GM23248 (cell line): ENCODE results near the gene RAB40A. TPM values are rescaled to one million over a fixed set of nuclear protein-coding genes. Genes with fewer than 3 reads are reported as not detected.

Experiments
- DNase-seq: peaks from one replicate; pipeline ENCODE4 v3.0.0-alpha.2; 2015
- H2AFZ ChIP-seq: fragments of 200-600 bp; sonication (generic); 2 replicates; pipeline ENCODE4 v1.6.1; 2016; ENCODE audit warnings: antibody characterized with exemption
- H3F3A ChIP-seq: fragments of 200-600 bp; sonication (generic); 2 replicates; pipeline ENCODE4 v1.6.1; 2016; ENCODE audit warnings: mild to moderate bottlenecking, antibody characterized with exemption, mixed run types; ENCODE audit not compliant: insufficient read depth
- H3K27ac ChIP-seq: fragments of 200-600 bp; sonication (generic); 2 replicates; pipeline ENCODE4 v1.5.1; 2016; ENCODE audit warnings: mild to moderate bottlenecking
- H3K27me3 ChIP-seq: fragments of 200-600 bp; sonication (generic); replicated peaks from 2 replicates; pipeline ENCODE4 v1.6.1; 2016; ENCODE audit warnings: mild to moderate bottlenecking; ENCODE audit not compliant: insufficient read depth
- H3K36me3 ChIP-seq: fragments of 200-600 bp; sonication (generic); 2 replicates; pipeline ENCODE4 v1.6.1; 2016; ENCODE audit warnings: low read depth, mild to moderate bottlenecking
- H3K4me1 ChIP-seq: fragments of 200-600 bp; sonication (generic); 2 replicates; pipeline ENCODE4 v1.6.1; 2016; ENCODE audit warnings: mild to moderate bottlenecking; ENCODE audit not compliant: insufficient read depth
- H3K4me2 ChIP-seq: fragments of 200-600 bp; sonication (generic); one replicate; pipeline ENCODE4 v1.6.1; 2016; ENCODE audit warnings: mild to moderate bottlenecking; ENCODE audit not compliant: unreplicated experiment
- H3K4me3 ChIP-seq: fragments of 200-600 bp; sonication (generic); 2 replicates; pipeline ENCODE4 v1.5.1; 2016; ENCODE audit warnings: mild to moderate bottlenecking
- H3K79me2 ChIP-seq: fragments of 200-600 bp; sonication (generic); 2 replicates; pipeline ENCODE4 v1.6.1; 2016; ENCODE audit warnings: mild to moderate bottlenecking; ENCODE audit not compliant: insufficient read depth
- H3K9ac ChIP-seq: fragments of 200-600 bp; sonication (generic); 2 replicates; pipeline ENCODE4 v1.6.1; 2016; ENCODE audit warnings: mild to moderate bottlenecking
- H3K9me2 ChIP-seq: fragments of 200-600 bp; sonication (generic); 2 replicates; pipeline ENCODE4 v1.6.1; 2016; ENCODE audit warnings: mixed run types, mild to moderate bottlenecking, moderate library complexity; ENCODE audit not compliant: insufficient read depth
- H3K9me3 ChIP-seq: fragments of 200-600 bp; sonication (generic); one replicate; pipeline ENCODE4 v1.6.1; 2017; ENCODE audit warnings: low read depth
- H4K20me1 ChIP-seq: fragments of 200-600 bp; sonication (generic); 2 replicates; pipeline ENCODE4 v1.6.0; 2016; ENCODE audit not compliant: insufficient read depth
- EZH2 ChIP-seq: fragments of 200-600 bp; sonication (generic); IDR thresholded peaks from 2 replicates; pipeline ENCODE4 v1.6.1; 2018; ENCODE audit warnings: antibody characterized with exemption, mild to moderate bottlenecking; ENCODE audit not compliant: insufficient read depth, poor library complexity, severe bottlenecking
- EZH2phosphoT487 ChIP-seq: fragments of 200-600 bp; sonication (generic); IDR thresholded peaks from 2 replicates; pipeline ENCODE4 v1.6.1; 2018; ENCODE audit warnings: antibody characterized with exemption, moderate library complexity, mild to moderate bottlenecking, low read depth; ENCODE audit not compliant: insufficient read depth
- WGBS, 2 experiments: methylation state at CpG; one replicate each; pipeline ENCODE4 v1.1.6; 2015 to 2017; ENCODE audit warnings: low lambda C conversion rate in 2 of 2, low coverage in 1 of 2; ENCODE audit errors: missing lambda C conversion rate in 2 of 2; 5-methylcytosine and 5-hydroxymethylcytosine counted together
- in situ Hi-C: fragments of 300-500 bp; cut with MboI; formaldehyde crosslinking; loops from 2 replicates; pipeline ENCODE4 v1.15.0; 2020
- polyA plus RNA-seq: library from polyadenylated mRNA; unstranded; fragments of >200 nt; fragmentation: Nextera tagmentation; extraction: Ambion mirVana; gene quantifications from 2 replicates; pipeline ENCODE4 v1.2.1, GENCODE V29; 2016
- total RNA-seq: library from RNA; depleted of rRNA; stranded (reverse); fragments of >200 nt; shearing (Covaris generic); gene quantifications from 2 replicates; pipeline ENCODE4 v1.2.3, GENCODE V29; 2014

RAB40A gene
- total and polyA plus RNA-seq, 2 experiments from 2014 or later: 0.34 TPM; not detected in 1

- DNase-seq: peak; percentile 51
- 2 to 9% methylated on average over 10 to 15 of the region's 15 CpGs for WGBS, 2 experiments
- H3K79me2 ChIP-seq: no peaks in the 10 kb centered on the region
- peak overlapping the region; percentile 57 for H3K9ac ChIP-seq
- H3K4me3 ChIP-seq: peak overlapping the region; percentile 62
- H4K20me1 ChIP-seq: no peaks in the 10 kb centered on the region
- H3K36me3 ChIP-seq: no peaks in the 10 kb centered on the region
- H2AFZ ChIP-seq: peak overlapping the region; percentile 84
- peaks cover 17% of the 10 kb centered on the region; the same call in 1 of the 2 replicates for H3F3A ChIP-seq
- H3K27ac ChIP-seq: no peak overlapping the region
- TF ChIP-seq EZH2 (no peak), EZH2phosphoT487 (no peak)
- no peaks in the 10 kb centered on the region for H3K9me3 ChIP-seq
- no peaks in the 10 kb centered on the region for H3K27me3 ChIP-seq
- in situ Hi-C loops: loop anchor here (10.0 kb wide), 1 partner anchor 151 kb away; the partner anchor contains the start of gene MORF4L2
- no peaks in the 10 kb centered on the region for H3K9me2 ChIP-seq
- peak overlapping the region; percentile 65 for H3K4me2 ChIP-seq
- peaks cover 18% of the 10 kb centered on the region for H3K4me1 ChIP-seq
These were observed 14.4 kb upstream of the RAB40A start for GRCh38 chrX:103533511-103534216.

GRCh38 chrX:103531002-103531401 lies 11.7 kb upstream of the RAB40A start:
- no peaks in the 10 kb centered on the region for H3K79me2 ChIP-seq
- TF ChIP-seq EZH2phosphoT487 (no peak), EZH2 (no peak)
- peaks cover 13% of the 10 kb centered on the region for H3K4me1 ChIP-seq
- WGBS, 2 experiments: 0% methylated on average over 4 to 6 of the region's 6 CpGs
- H3K9ac ChIP-seq: peak overlapping the region; percentile 54
- H3K9me3 ChIP-seq: no peaks in the 10 kb centered on the region
- DNase-seq: peak; percentile 85
- in situ Hi-C loops: loop anchor here (10.0 kb wide), 1 partner anchor 154 kb away; the partner anchor contains the start of gene MORF4L2
- H3K4me2 ChIP-seq: peak overlapping the region; percentile 85
- peaks cover 17% of the 10 kb centered on the region; the same call in 1 of the 2 replicates for H3F3A ChIP-seq
- no peaks in the 10 kb centered on the region for H3K36me3 ChIP-seq
- H4K20me1 ChIP-seq: no peaks in the 10 kb centered on the region
- H3K27me3 ChIP-seq: no peaks in the 10 kb centered on the region
- H2AFZ ChIP-seq: no peak overlapping the region
- peak overlapping the region; percentile 87 for H3K27ac ChIP-seq
- H3K9me2 ChIP-seq: no peaks in the 10 kb centered on the region
- H3K4me3 ChIP-seq: peak overlapping the region; percentile 43

GRCh38 chrX:103530545-103530944 lies 11.3 kb upstream of the RAB40A start:
- Histone ChIP-seq H3K9me2 (no peaks in the 10 kb centered on the region), H3K4me1 (peaks cover 13% of the 10 kb centered on the region), H3K4me3 (peak overlapping the region; percentile 43), H4K20me1 (no peaks in the 10 kb centered on the region), H3K27ac (peak overlapping the region; percentile 87), H3K9ac (peak overlapping the region; percentile 54), H3K79me2 (no peaks in the 10 kb centered on the region), H3K36me3 (no peaks in the 10 kb centered on the region), H2AFZ (no peak overlapping the region), H3K27me3 (no peaks in the 10 kb centered on the region), H3K9me3 (no peaks in the 10 kb centered on the region), H3F3A (peaks cover 17% of the 10 kb centered on the region; the same call in 1 of the 2 replicates), H3K4me2 (peak overlapping the region; percentile 85)
- in situ Hi-C loops: loop anchor here (10.0 kb wide), 1 partner anchor 154 kb away; the partner anchor contains the start of gene MORF4L2
- TF ChIP-seq EZH2phosphoT487: no peak
- no peak for TF ChIP-seq EZH2
- 100% methylated on average over 1 of the region's 1 CpG for WGBS, 2 experiments
- DNase-seq: peak; percentile 47

GRCh38 chrX:103529550-103529949 lies 10.3 kb upstream of the RAB40A start:
- Histone ChIP-seq H2AFZ (no peak overlapping the region), H3K4me3 (no peak overlapping the region), H3K79me2 (no peaks in the 10 kb centered on the region), H3K4me1 (peaks cover 13% of the 10 kb centered on the region), H3K9me2 (no peaks in the 10 kb centered on the region), H4K20me1 (no peaks in the 10 kb centered on the region), H3F3A (peaks cover 17% of the 10 kb centered on the region; the same call in 1 of the 2 replicates), H3K36me3 (no peaks in the 10 kb centered on the region), H3K9me3 (no peaks in the 10 kb centered on the region), H3K9ac (no peak overlapping the region), H3K4me2 (no peak overlapping the region), H3K27me3 (no peaks in the 10 kb centered on the region), H3K27ac (no peak overlapping the region)
- no peak for TF ChIP-seq EZH2
- no peak for TF ChIP-seq EZH2phosphoT487
- 19 to 28% methylated on average over 3 of the region's 3 CpGs for WGBS, 2 experiments
- in situ Hi-C loops: no loop called here
- no peak for DNase-seq
